Type B pancreatic cell (in vitro differentiated cells): ENCODE data around the gene NEURL1. TPM values are rescaled to one million over a fixed set of nuclear protein-coding genes. Genes with fewer than 3 reads are reported as not detected.

Experiments used
- DNase-seq: peaks from one replicate; pipeline ENCODE4 v3.0.0; 2021; ENCODE audit warnings: mixed read lengths; ENCODE audit not compliant: unreplicated experiment; ENCODE audit errors: extremely low spot score
- H3K27ac Mint-ChIP-seq: 2 replicates; pipeline ENCODE4 v1.8.0; 2021; ENCODE audit warnings: mild to moderate bottlenecking, mixed read lengths
- H3K27me3 Mint-ChIP-seq: 2 replicates; pipeline ENCODE4 v1.8.0; 2021; ENCODE audit warnings: mixed read lengths
- H3K36me3 Mint-ChIP-seq: 2 replicates; pipeline ENCODE4 v1.8.0; 2021; ENCODE audit warnings: mixed read lengths
- H3K4me1 Mint-ChIP-seq: one replicate; pipeline ENCODE4 v1.8.0; 2021; ENCODE audit warnings: mixed read lengths; ENCODE audit not compliant: unreplicated experiment
- H3K4me3 Mint-ChIP-seq: 2 replicates; pipeline ENCODE4 v1.8.0; 2021; ENCODE audit warnings: mild to moderate bottlenecking, mixed read lengths
- H3K9me3 Mint-ChIP-seq: 2 replicates; pipeline ENCODE4 v1.8.0; 2021; ENCODE audit warnings: mixed read lengths
- total RNA-seq: library from RNA; stranded (reverse); gene quantifications from 2 replicates; pipeline ENCODE4 v1.2.1, GENCODE V29; 2021; ENCODE audit warnings: low replicate concordance
- TF ChIP-seq, protein P1 (sequence below): fragments of 200-600 bp; sonication (generic); conservative IDR thresholded peaks from 2 replicates; pipeline ENCODE4 v1.5.0; 2021; ENCODE audit warnings: antibody characterized with exemption, mild to moderate bottlenecking

The NEURL1 gene
- total RNA-seq, 1 donor from 2014 or later: 38.3 TPM

DNA sequence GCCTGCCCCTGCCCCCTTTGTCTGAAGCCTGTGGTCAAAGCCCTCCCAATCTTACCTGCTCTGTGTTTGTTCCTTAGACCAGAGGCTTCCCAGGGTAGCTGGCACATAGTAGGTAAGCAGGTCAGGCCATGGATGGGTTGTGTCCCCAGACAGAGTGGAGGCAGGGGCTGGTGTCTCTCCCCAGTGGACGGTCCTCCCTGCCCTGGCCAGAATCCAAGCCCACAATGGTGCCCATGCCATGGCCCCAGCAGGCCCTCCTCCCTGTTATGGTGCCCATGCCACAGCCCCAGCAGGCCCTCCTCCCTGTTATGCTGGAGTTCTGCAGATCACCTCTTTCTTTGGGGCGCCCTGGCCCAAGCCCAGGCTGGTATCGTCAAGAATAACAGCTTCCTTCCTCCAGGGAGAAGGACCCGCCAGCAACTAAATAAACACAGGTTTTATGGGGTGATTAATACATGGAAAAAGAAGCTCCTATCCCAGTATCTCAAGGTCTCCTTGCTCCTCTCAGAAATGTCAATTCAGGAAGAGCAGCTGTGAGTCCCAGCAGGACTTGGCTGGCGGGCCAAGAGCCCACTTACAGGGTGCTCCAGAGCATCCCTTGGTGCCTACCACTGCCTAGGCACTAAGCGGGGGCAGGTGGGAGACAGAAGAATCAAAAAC lies 82.0 kb downstream of the NEURL1 start:
- DNase-seq: no peak
- Mint-ChIP-seq H3K4me1 (peaks cover 27% of the 10 kb centered on the region), H3K9me3 (no peaks in the 10 kb centered on the region), H3K4me3 (no peak overlapping the region), H3K27ac (peak overlapping the region; percentile 82), H3K27me3 (no peaks in the 10 kb centered on the region), H3K36me3 (no peaks in the 10 kb centered on the region)
- TF ChIP-seq, protein P1, sequence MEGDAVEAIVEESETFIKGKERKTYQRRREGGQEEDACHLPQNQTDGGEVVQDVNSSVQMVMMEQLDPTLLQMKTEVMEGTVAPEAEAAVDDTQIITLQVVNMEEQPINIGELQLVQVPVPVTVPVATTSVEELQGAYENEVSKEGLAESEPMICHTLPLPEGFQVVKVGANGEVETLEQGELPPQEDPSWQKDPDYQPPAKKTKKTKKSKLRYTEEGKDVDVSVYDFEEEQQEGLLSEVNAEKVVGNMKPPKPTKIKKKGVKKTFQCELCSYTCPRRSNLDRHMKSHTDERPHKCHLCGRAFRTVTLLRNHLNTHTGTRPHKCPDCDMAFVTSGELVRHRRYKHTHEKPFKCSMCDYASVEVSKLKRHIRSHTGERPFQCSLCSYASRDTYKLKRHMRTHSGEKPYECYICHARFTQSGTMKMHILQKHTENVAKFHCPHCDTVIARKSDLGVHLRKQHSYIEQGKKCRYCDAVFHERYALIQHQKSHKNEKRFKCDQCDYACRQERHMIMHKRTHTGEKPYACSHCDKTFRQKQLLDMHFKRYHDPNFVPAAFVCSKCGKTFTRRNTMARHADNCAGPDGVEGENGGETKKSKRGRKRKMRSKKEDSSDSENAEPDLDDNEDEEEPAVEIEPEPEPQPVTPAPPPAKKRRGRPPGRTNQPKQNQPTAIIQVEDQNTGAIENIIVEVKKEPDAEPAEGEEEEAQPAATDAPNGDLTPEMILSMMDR: no peak

DNA sequence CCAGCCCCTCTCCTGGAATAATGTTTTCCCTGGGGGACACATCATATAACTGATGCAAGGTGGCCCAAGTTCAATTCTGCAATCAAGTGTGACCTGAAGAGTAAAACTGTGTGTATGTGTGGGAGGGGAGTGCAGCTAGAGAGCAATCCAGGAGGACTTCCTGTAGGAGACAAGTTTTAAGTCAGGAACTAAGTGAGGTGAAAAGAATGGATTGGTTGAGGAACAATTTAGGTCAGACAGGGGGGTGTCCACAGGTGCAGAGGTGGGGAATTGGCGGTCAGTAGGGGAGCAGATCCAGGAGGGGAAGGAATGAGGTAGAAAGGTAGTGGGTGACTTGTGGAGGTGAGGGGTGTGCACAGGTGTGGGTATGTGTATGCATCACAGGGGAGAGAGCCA lies 82.6 kb downstream of the NEURL1 start:
- peak overlapping the region; percentile 82 for H3K27ac Mint-ChIP-seq
- no peaks in the 10 kb centered on the region for H3K27me3 Mint-ChIP-seq
- no peak overlapping the region for H3K4me3 Mint-ChIP-seq
- no peaks in the 10 kb centered on the region for H3K9me3 Mint-ChIP-seq
- TF ChIP-seq, protein P1: no peak
- DNase-seq: no peak
- H3K4me1 Mint-ChIP-seq: peaks cover 31% of the 10 kb centered on the region
- H3K36me3 Mint-ChIP-seq: no peaks in the 10 kb centered on the region

DNA sequence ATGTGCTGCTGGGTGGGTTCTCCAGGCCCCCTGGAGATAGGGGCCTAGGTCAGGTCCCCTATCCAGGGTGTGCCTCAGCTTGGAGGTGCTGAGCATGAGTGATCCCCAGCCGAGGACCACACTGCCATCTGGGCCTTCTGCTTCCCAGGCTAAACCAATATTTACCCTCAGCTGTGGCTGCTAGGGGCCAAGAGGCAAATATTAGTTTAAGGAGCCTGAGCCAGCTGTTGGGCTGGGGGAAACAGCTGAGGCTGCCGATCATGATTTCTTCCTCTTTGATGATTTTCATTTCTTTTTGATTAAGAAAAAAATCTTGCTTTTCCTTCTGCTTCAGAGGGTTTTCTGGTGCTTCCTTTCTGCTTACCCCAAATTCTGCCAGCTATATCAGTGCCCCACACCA lies 83.4 kb downstream of the NEURL1 start:
- TF ChIP-seq, protein P1: no peak
- Mint-ChIP-seq H3K36me3 (no peaks in the 10 kb centered on the region), H3K4me1 (peaks cover 30% of the 10 kb centered on the region), H3K9me3 (no peaks in the 10 kb centered on the region), H3K4me3 (no peak overlapping the region), H3K27me3 (no peaks in the 10 kb centered on the region), H3K27ac (peak overlapping the region; percentile 82)
- DNase-seq: no peak

DNA sequence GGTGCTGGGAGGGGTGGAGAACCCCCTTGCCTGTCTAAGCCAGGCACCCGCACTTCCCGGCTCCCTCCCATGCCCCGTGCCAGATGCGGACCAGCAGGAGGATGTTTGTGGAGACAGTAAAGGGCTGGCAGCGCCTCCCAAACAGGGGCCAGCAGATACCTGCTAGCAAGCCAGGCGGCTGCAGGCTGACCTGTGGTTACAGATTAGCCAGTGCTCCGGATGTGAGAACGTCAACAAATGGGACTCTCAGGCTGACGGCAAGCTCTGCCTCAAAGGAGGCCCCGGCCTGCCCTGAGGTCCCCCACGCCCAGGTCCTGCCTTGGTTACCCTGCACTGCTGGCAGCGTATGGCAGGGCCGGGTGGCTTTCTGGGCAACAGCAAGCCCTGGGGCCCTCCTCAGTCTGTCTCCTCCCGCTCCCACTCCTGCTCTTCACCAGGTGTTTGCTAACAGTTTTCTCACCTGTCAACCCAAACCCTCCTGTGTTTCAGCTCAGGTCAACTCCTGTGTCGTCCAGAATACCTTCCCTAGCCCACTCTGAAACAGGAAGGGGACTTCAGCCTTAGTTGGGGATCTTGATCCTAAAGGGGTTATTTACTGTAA lies 85.4 kb downstream of the NEURL1 start:
- H3K4me3 Mint-ChIP-seq: no peak overlapping the region
- H3K9me3 Mint-ChIP-seq: no peaks in the 10 kb centered on the region
- peaks cover 25% of the 10 kb centered on the region for H3K4me1 Mint-ChIP-seq
- no peak for DNase-seq
- H3K27me3 Mint-ChIP-seq: no peaks in the 10 kb centered on the region
- TF ChIP-seq, protein P1: no peak
- H3K36me3 Mint-ChIP-seq: peaks cover 5% of the 10 kb centered on the region
- H3K27ac Mint-ChIP-seq: peak overlapping the region; percentile 59

DNA sequence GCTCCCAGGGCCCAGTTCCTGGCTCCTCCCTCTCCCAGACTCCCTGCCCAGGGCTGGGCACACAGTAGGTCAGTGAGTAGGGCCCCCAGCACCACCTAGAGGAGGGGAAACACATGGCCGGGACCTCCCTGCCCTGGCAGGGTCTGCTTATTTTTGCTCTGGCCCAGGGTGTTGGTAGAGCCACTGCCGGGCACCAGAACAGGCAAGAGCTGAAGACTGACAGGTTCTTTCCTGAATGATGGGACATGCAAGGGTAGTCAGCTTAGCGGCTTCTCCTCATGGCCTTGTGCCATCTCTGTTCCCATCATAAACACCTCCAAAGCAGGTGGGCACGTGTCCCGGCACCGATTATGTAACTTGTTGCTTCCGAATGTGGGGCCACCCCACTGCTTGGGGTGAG lies 86.5 kb downstream of the NEURL1 start:
- TF ChIP-seq, protein P1: no peak
- H3K4me1 Mint-ChIP-seq: peaks cover 21% of the 10 kb centered on the region
- H3K9me3 Mint-ChIP-seq: no peaks in the 10 kb centered on the region
- no peak overlapping the region for H3K4me3 Mint-ChIP-seq
- no peaks in the 10 kb centered on the region for H3K27me3 Mint-ChIP-seq
- peaks cover 6% of the 10 kb centered on the region for H3K36me3 Mint-ChIP-seq
- DNase-seq: no peak
- H3K27ac Mint-ChIP-seq: peak overlapping the region; percentile 1
